ENCODE data around the gene HOXA3.

HOXA3 gene

GRCh38 chr7:27064159-27064558, 88.2 kb downstream of the HOXA3 start:
- no peak for DNase-seq (ENCODE audit: low read depth in 4 of 4, low spot score in 1 of 4)

DNA sequence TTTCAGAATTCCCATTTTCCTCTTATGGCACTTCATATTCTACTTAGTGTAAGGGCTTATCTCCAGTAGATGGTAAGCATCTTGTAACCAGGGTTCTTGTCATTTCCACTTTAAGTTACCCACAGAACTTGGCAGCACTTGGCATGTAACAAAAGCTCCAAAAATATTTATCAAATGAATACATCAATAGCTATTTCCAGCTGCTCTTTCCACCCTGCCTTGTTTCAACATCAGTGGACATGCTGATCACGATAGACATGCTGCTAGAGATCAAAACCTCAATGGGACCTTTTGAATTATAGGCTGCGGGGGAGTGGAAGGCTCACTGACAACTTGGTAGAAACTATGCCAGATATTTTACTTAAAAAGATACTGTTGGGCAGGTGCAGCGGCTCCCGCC, 89.4 kb downstream of the HOXA3 start:
- no peak for DNase-seq (ENCODE audit: low read depth in 4 of 4, low spot score in 1 of 4)
